A673 (cell line): Measurements from ENCODE around the gene GALNTL6. TPM values are rescaled to one million over a fixed set of nuclear protein-coding genes. Genes with fewer than 3 reads are reported as not detected.

ENCODE experiments used
- BruUV-seq: library from RNA; stranded (reverse); fragments of 400-500 nt; replicated peaks from 2 replicates; lab custom pipeline; 2021; lab: Mats Ljungman, UMichigan
- CTCF ChIA-PET: fragments of 300-600 bp; sonication (Branson Sonifier 250); formaldehyde crosslinking; loops from one replicate; lab custom pipeline; 2022; ENCODE audit warnings: antibody characterized with exemption; lab: Charles Lee
- POLR2A ChIA-PET: fragments of 300-600 bp; sonication (Branson Sonifier 250); formaldehyde crosslinking; loops from one replicate; lab custom pipeline; 2022; ENCODE audit warnings: antibody characterized with exemption; ENCODE audit not compliant: low non-redundant PET; lab: Charles Lee
- DNase-seq: peaks from one replicate; pipeline ENCODE4 v3.0.0-alpha.2; 2015; ENCODE audit warnings: low spot score
- H3K27ac ChIP-seq: fragments of 200-600 bp; sonication (generic); 2 replicates; pipeline ENCODE4 v1.5.1; 2016; ENCODE audit warnings: mixed run types, low read depth, mild to moderate bottlenecking, mixed read lengths, antibody characterized with exemption, low read length; ENCODE audit not compliant: poor library complexity, severe bottlenecking
- H3K27me3 ChIP-seq: fragments of 200-600 bp; sonication (generic); replicated peaks from 2 replicates; pipeline ENCODE4 v1.6.1; 2017; ENCODE audit warnings: mixed run types, low read depth, mild to moderate bottlenecking, mixed read lengths, antibody characterized with exemption, low read length; ENCODE audit not compliant: insufficient read depth, poor library complexity
- H3K36me3 ChIP-seq: fragments of 200-600 bp; sonication (generic); 2 replicates; pipeline ENCODE4 v1.6.1; 2016; ENCODE audit warnings: mixed run types, mild to moderate bottlenecking, mixed read lengths, antibody characterized with exemption, low read length; ENCODE audit not compliant: insufficient read depth, poor library complexity, severe bottlenecking
- H3K4me1 ChIP-seq: fragments of 200-600 bp; sonication (generic); 2 replicates; pipeline ENCODE4 v1.6.1; 2017; ENCODE audit warnings: mixed run types, mild to moderate bottlenecking, mixed read lengths, antibody characterized with exemption, low read length; ENCODE audit not compliant: insufficient read depth, poor library complexity, severe bottlenecking
- H3K4me3 ChIP-seq: fragments of 200-600 bp; sonication (generic); 2 replicates; pipeline ENCODE4 v1.5.1; 2016; ENCODE audit warnings: low read depth, mixed run types, mild to moderate bottlenecking, mixed read lengths, low read length; ENCODE audit not compliant: poor library complexity, severe bottlenecking
- H3K9me3 ChIP-seq: fragments of 200-600 bp; sonication (generic); 2 replicates; pipeline ENCODE4 v1.6.1; 2016; ENCODE audit warnings: mixed run types, low read depth, mild to moderate bottlenecking, mixed read lengths, antibody characterized with exemption, low read length; ENCODE audit not compliant: poor library complexity, severe bottlenecking
- CTCF ChIP-seq: fragments of 300-800, 200-600 bp; sonication (generic); conservative IDR thresholded peaks from 2 replicates; pipeline ENCODE4 v1.5.1; 2017; ENCODE audit warnings: low read depth, mild to moderate bottlenecking, antibody characterized with exemption, low read length, moderate library complexity, mixed read lengths
- EZH2 ChIP-seq: fragments of 200-600 bp; sonication (generic); IDR thresholded peaks from 2 replicates; pipeline ENCODE4 v1.6.1; 2017; ENCODE audit warnings: borderline replicate concordance, low read depth, mild to moderate bottlenecking, mixed read lengths, antibody characterized with exemption, low read length; ENCODE audit not compliant: poor library complexity, severe bottlenecking
- intact Hi-C: fragments of 100-400 bp; cut with micrococcal nuclease; formaldehyde crosslinking; loops from one replicate; pipeline ENCODE4 v1.10.0; 2022; ENCODE audit not compliant: unreplicated experiment
- total RNA-seq: library from RNA; stranded (reverse); gene quantifications from 2 replicates; pipeline ENCODE4 v1.2.3, GENCODE V29; 2021

GALNTL6 gene
- total RNA-seq, 1 experiment from 2014 or later: 0.30 TPM

DNA sequence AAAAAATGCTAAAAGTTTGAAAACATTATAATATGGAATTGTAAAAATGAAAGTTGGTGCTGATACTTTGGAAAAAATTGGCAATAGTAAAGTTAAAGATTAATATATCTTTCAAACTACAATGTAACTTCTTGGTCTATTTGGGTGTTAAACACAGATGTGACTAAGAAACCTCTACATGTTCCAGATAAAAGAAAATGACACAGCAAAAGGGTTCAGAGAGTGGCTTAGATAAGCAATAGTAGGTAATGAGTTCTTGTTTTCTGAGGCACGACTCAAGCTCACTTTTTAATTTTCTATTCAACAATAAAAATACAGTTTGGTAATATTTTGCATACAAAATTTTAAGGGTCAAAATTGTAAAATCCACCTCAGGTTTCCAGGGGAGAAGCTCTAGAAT lies 292.7 kb downstream of the GALNTL6 start:
- H3K27ac ChIP-seq: no peak overlapping the region
- no TSS peak for BruUV-seq
- no peaks in the 10 kb centered on the region for H3K27me3 ChIP-seq
- H3K4me1 ChIP-seq: no peaks in the 10 kb centered on the region
- H3K9me3 ChIP-seq: no peaks in the 10 kb centered on the region
- TF ChIP-seq CTCF (no peak), EZH2 (no peak)
- ChIA-PET POLR2A (no interaction called here), CTCF (no interaction called here)
- no peak overlapping the region for H3K4me3 ChIP-seq
- intact Hi-C loops: no loop called here
- H3K36me3 ChIP-seq: no peaks in the 10 kb centered on the region
- no peak for DNase-seq

DNA sequence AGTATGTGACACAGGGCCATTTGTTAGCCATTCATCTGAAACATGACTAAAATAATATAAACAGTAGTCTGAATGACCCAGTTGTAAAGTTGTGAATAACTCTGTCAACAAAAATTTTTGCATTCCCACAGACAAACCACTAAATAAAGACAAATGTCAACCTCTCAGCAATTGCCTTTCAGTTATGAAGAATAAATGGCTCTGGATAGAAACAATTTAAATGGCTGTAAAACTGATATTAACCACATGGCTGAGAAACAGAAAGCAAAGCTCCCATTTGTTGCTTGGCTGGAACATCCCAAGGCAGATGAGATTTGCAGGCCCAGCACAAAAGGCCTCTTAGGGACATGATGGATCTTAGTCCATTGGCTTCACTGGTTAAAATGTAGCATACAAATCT lies 296.3 kb downstream of the GALNTL6 start:
- ChIA-PET POLR2A (no interaction called here), CTCF (no interaction called here)
- Histone ChIP-seq H3K4me3 (no peak overlapping the region), H3K9me3 (no peaks in the 10 kb centered on the region), H3K4me1 (no peaks in the 10 kb centered on the region), H3K36me3 (no peaks in the 10 kb centered on the region), H3K27me3 (peaks cover 16% of the 10 kb centered on the region), H3K27ac (no peak overlapping the region)
- intact Hi-C loops: no loop called here
- BruUV-seq: no TSS peak
- no peak for TF ChIP-seq CTCF
- no peak for TF ChIP-seq EZH2
- DNase-seq: no peak

GRCh38 chr4:172124656-172125308 lies 311.6 kb downstream of the GALNTL6 start:
- Histone ChIP-seq H3K4me1 (no peaks in the 10 kb centered on the region), H3K27me3 (no peaks in the 10 kb centered on the region), H3K4me3 (no peak overlapping the region), H3K27ac (no peak overlapping the region), H3K9me3 (no peaks in the 10 kb centered on the region), H3K36me3 (no peaks in the 10 kb centered on the region)
- no peak for TF ChIP-seq EZH2
- TF ChIP-seq CTCF: no peak
- ChIA-PET CTCF (no interaction called here), POLR2A (no interaction called here)
- no peak for DNase-seq
- intact Hi-C loops: no loop called here
- BruUV-seq: no TSS peak
